ENCODE results near the gene KIAA0930. TPM values are rescaled to one million over a fixed set of nuclear protein-coding genes. Genes with fewer than 3 reads are reported as not detected.
A peak's percentile ranks its signal among the peaks of the same experiment; 100 is the strongest.

The KIAA0930 gene
- total and polyA plus RNA-seq, 2 experiments from 2014 or later = 15.0 to 78.6 TPM

DNA sequence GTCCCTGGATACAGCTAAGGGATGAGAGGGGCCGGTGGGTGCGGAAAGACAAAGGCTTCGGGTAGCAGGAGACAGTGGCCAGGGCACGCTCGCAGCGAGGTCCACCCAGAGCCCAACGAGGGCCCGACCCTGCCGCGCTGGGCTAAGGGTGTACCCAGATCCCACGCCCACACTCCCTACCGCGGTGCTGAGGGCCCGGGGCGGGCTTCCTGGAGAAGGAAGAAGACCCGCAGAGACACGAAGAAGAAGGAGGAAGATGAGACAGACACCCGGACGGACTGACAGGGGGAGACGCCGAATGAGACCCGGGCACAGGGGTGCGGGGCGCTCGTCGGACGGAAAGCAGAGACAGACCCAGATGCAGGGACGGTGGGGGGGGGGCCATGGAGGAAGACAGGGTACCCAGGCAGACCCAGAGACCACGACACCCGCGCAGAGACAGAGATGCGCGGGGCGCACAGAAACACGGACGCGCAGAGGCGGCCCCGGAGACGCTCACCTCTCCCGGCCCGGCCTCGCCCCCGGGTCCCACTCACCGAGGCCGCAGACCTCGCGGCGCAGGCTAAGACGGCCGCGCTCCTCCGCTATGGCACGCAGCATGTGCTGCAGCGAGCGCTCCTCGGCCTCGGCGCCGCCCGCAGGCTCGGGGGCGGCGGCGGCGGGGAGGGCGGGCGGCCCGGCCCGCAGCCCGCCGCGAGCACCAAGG is 437 bp downstream of the KIAA0930 start (continued):
- TF ChIP-seq JUNB (IDR thresholded peaks at IDR 0.05; ENCODE audit: unreplicated experiment) (no peak), STAT1 (IDR thresholded peaks at IDR 0.05; ENCODE audit: unreplicated experiment) (no peak), EZH2phosphoT487 (IDR thresholded peaks at IDR 0.05; ENCODE audit: unreplicated experiment) (no peak), ZNF114 (CRISPR knock-in tag; IDR thresholded peaks at IDR 0.05) (no peak), POLR2AphosphoS5 (IDR thresholded peaks at IDR 0.05; ENCODE audit: low read depth) (no peak)
- TF ChIP-seq, protein P1, sequence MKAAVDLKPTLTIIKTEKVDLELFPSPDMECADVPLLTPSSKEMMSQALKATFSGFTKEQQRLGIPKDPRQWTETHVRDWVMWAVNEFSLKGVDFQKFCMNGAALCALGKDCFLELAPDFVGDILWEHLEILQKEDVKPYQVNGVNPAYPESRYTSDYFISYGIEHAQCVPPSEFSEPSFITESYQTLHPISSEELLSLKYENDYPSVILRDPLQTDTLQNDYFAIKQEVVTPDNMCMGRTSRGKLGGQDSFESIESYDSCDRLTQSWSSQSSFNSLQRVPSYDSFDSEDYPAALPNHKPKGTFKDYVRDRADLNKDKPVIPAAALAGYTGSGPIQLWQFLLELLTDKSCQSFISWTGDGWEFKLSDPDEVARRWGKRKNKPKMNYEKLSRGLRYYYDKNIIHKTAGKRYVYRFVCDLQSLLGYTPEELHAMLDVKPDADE (IDR thresholded peaks at IDR 0.05) = no peak
- TF ChIP-seq, protein P2, sequence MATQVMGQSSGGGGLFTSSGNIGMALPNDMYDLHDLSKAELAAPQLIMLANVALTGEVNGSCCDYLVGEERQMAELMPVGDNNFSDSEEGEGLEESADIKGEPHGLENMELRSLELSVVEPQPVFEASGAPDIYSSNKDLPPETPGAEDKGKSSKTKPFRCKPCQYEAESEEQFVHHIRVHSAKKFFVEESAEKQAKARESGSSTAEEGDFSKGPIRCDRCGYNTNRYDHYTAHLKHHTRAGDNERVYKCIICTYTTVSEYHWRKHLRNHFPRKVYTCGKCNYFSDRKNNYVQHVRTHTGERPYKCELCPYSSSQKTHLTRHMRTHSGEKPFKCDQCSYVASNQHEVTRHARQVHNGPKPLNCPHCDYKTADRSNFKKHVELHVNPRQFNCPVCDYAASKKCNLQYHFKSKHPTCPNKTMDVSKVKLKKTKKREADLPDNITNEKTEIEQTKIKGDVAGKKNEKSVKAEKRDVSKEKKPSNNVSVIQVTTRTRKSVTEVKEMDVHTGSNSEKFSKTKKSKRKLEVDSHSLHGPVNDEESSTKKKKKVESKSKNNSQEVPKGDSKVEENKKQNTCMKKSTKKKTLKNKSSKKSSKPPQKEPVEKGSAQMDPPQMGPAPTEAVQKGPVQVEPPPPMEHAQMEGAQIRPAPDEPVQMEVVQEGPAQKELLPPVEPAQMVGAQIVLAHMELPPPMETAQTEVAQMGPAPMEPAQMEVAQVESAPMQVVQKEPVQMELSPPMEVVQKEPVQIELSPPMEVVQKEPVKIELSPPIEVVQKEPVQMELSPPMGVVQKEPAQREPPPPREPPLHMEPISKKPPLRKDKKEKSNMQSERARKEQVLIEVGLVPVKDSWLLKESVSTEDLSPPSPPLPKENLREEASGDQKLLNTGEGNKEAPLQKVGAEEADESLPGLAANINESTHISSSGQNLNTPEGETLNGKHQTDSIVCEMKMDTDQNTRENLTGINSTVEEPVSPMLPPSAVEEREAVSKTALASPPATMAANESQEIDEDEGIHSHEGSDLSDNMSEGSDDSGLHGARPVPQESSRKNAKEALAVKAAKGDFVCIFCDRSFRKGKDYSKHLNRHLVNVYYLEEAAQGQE (IDR thresholded peaks at IDR 0.05; ENCODE audit: unreplicated experiment) = no peak

DNA sequence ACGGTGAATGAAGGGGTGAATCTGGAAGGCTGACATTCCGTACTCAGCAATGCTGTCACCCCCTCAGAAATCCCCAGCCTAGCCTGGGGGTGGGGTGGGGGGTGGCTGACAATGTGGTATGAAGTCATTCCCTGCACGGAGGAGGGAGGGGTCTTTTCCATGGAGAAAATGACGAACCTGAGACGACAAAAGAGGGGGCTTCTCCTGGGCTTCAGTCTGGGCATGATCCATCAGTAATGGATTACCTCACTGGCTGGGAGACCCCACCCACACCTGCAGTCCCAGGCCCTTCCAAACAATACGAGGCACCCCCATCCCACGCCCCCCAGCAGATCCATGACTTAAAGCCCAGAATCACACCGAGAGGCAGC is 1.0 kb downstream of the KIAA0930 start:
- Mint-ChIP-seq H3K4me1 (peaks cover 23% of the 10 kb centered on the region), H3K27ac (no peak overlapping the region), H3K27me3 (ENCODE audit: insufficient read depth, low read depth, poor library complexity) (peaks cover 18% of the 10 kb centered on the region), H3K4me3 (peak overlapping the region; percentile 85), H3K9me3 (no peaks in the 10 kb centered on the region), H3K36me3 (ENCODE audit: low read depth) (no peaks in the 10 kb centered on the region; the same call in 1 of the 3 replicates)
- H2AFZ ChIP-seq = peak overlapping the region; percentile 47; the same call in 1 of the 2 replicates
- peaks cover 10% of the 10 kb centered on the region for H3K4me1 ChIP-seq (ENCODE audit: insufficient read depth)
- no peak for DNase-seq (ENCODE audit: low spot score)
- no peak; the same call in 2 of the 3 replicates for ATAC-seq
- H3K4me2 ChIP-seq = peak overlapping the region; percentile 94
- no peak overlapping the region for H3K27ac ChIP-seq (ENCODE audit: low read depth)
- peaks cover 9% of the 10 kb centered on the region; the same call in 1 of the 2 replicates for H3K27me3 ChIP-seq (ENCODE audit: insufficient read depth)
- H4K20me1 ChIP-seq (replicated peaks; ENCODE audit: insufficient read depth) = peaks cover 15% of the 10 kb centered on the region
- no peaks in the 10 kb centered on the region for H3K36me3 ChIP-seq (ENCODE audit: insufficient read depth)
- H3K4me3 ChIP-seq = peak overlapping the region; percentile 89
- H3K9me2 ChIP-seq (ENCODE audit: insufficient read depth) = no peaks in the 10 kb centered on the region
- peaks cover 4% of the 10 kb centered on the region; the same call in 1 of the 2 replicates for H3F3A ChIP-seq (replicated peaks; ENCODE audit: low read depth)
- H3K79me2 ChIP-seq (replicated peaks; ENCODE audit: insufficient read depth) = peaks cover 40% of the 10 kb centered on the region
- TF ChIP-seq, protein P2 (IDR thresholded peaks at IDR 0.05; ENCODE audit: unreplicated experiment) = no peak
- no peak for TF ChIP-seq NANOG (IDR thresholded peaks at IDR 0.05; ENCODE audit: borderline replicate concordance)
- TF ChIP-seq EZH2 (IDR thresholded peaks at IDR 0.05; ENCODE audit: low read depth, unreplicated experiment) = no peak
- no peak for TF ChIP-seq POLR2AphosphoS5 (IDR thresholded peaks at IDR 0.05; ENCODE audit: low read depth)
- no peak for TF ChIP-seq STAT1 (IDR thresholded peaks at IDR 0.05; ENCODE audit: unreplicated experiment)

All from GM23338 (cell line).